B cell (primary cell): ENCODE data around the gene MAP3K14. TPM values are rescaled to one million over a fixed set of nuclear protein-coding genes. Genes with fewer than 3 reads are reported as not detected.

Source experiments
- ATAC-seq: fragments of 200-7000 bp; cut with Tn5 transposase; one replicate; pipeline ENCODE4 v1.10.0; 2021; ENCODE audit warnings: low read depth, mild to moderate bottlenecking, moderate number of reproducible peaks, moderate library complexity
- CTCF ChIA-PET: fragments of 350-600 bp; sonication (Branson Sonifier 250); formaldehyde crosslinking; loops from one replicate; lab custom pipeline; 2021; ENCODE audit warnings: antibody characterized with exemption, inconsistent platforms; lab: Charles Lee
- POLR2A ChIA-PET: fragments of 350-600 bp; sonication (Branson Sonifier 250); formaldehyde crosslinking; loops from one replicate; lab custom pipeline; 2021; ENCODE audit warnings: antibody characterized with exemption; lab: Charles Lee
- DNase-seq: peaks from one replicate; pipeline ENCODE4 v3.0.0; 2013
- H2AFZ ChIP-seq: 2 replicates; pipeline ENCODE4 v1.6.1; 2012; ENCODE audit warnings: mild to moderate bottlenecking, low read depth, low read length; ENCODE audit not compliant: insufficient read depth, poor library complexity, severe bottlenecking
- H3K27ac ChIP-seq, 2 donors: 1 replicate in 1 of 2; 2 replicates in 1 of 2; pipeline ENCODE4 v1.5.1; 2012 to 2013; ENCODE audit warnings: low read length in 2 of 2, mild to moderate bottlenecking in 2 of 2, moderate library complexity in 1 of 2
- H3K27me3 ChIP-seq, 4 experiments: fragments of 200-600 bp in 1 of 4; sonication (generic) in 1 of 4; replicated peaks in 1 of 4; 1 replicate in 2 of 4; 2 replicates in 2 of 4; pipeline versions ENCODE4 v1.6.1 to v1.7.0; 2013 to 2016; ENCODE audit warnings: low read length in 3 of 4, mild to moderate bottlenecking in 2 of 4, mixed read lengths in 1 of 4, moderate library complexity in 1 of 4; ENCODE audit not compliant: insufficient read depth in 4 of 4, control insufficient read depth in 3 of 4; ENCODE audit errors: control extremely low read depth in 1 of 4
- H3K36me3 ChIP-seq, 2 experiments: replicated peaks in 1 of 2; 1 replicate in 1 of 2; 2 replicates in 1 of 2; pipeline versions ENCODE4 v1.6.1 to v1.7.1; 2013; ENCODE audit warnings: low read length in 1 of 2; ENCODE audit not compliant: insufficient read depth in 2 of 2, control insufficient read depth in 1 of 2; ENCODE audit errors: control extremely low read depth in 1 of 2, extremely low read depth in 1 of 2
- H3K4me1 ChIP-seq, 2 donors: fragments of 200-600 bp in 1 of 2; sonication (generic) in 1 of 2; 1 replicate in 1 of 2; 2 replicates in 1 of 2; pipeline versions ENCODE4 v1.5.1 to v1.6.1; 2013 to 2017; ENCODE audit warnings: low read length in 2 of 2; ENCODE audit not compliant: control insufficient read depth in 2 of 2, insufficient read depth in 2 of 2
- H3K4me2 ChIP-seq: replicated peaks from 2 replicates; pipeline ENCODE3; 2012; ENCODE audit warnings: mild to moderate bottlenecking, low read depth, low read length; ENCODE audit not compliant: poor library complexity, severe bottlenecking
- H3K4me3 ChIP-seq, 5 experiments: fragments of 200-600 bp in 1 of 5; sonication (generic) in 1 of 5; 1 replicate in 3 of 5; 2 replicates in 2 of 5; pipeline versions ENCODE4 v1.5.1 to v1.7.0; 2011 to 2016; ENCODE audit warnings: low read length in 4 of 5, mild to moderate bottlenecking in 4 of 5, low read depth in 2 of 5, control low read depth in 1 of 5, moderate library complexity in 1 of 5; ENCODE audit not compliant: insufficient read depth in 1 of 5; ENCODE audit errors: control extremely low read depth in 1 of 5, extremely low read depth in 1 of 5
- H3K79me2 ChIP-seq: fragments of 200-600 bp; sonication (generic); one replicate; pipeline ENCODE4 v1.6.0; 2016; ENCODE audit warnings: low read length; ENCODE audit not compliant: control insufficient read depth, insufficient read depth
- H3K9ac ChIP-seq: fragments of 200-600 bp; sonication (generic); 2 replicates; pipeline ENCODE4 v1.6.1; 2017; ENCODE audit warnings: mild to moderate bottlenecking, low read length, moderate library complexity
- H3K9me3 ChIP-seq, 3 donors: one replicate each; pipeline versions ENCODE4 v1.6.1 to v1.7.1; 2013; ENCODE audit warnings: low read length in 2 of 3; ENCODE audit not compliant: control insufficient read depth in 2 of 3, insufficient read depth in 1 of 3; ENCODE audit errors: control extremely low read depth in 1 of 3
- H4K20me1 ChIP-seq: 2 replicates; pipeline ENCODE4 v1.6.0; 2012; ENCODE audit warnings: mild to moderate bottlenecking, low read length; ENCODE audit not compliant: insufficient read depth, control insufficient read depth, poor library complexity, severe bottlenecking
- H3K27ac Mint-ChIP-seq: one replicate; pipeline ENCODE4 v1.8.0; 2021; ENCODE audit warnings: mixed read lengths
- H3K27me3 Mint-ChIP-seq: one replicate; pipeline ENCODE4 v1.8.0; 2021; ENCODE audit warnings: mixed read lengths
- H3K4me1 Mint-ChIP-seq: one replicate; pipeline ENCODE4 v1.8.0; 2021; ENCODE audit warnings: mixed read lengths
- H3K4me3 Mint-ChIP-seq: one replicate; pipeline ENCODE4 v1.8.0; 2021; ENCODE audit warnings: mixed read lengths
- H3K9me3 Mint-ChIP-seq: one replicate; pipeline ENCODE4 v1.8.0; 2022; ENCODE audit warnings: mixed read lengths; ENCODE audit not compliant: insufficient read depth
- CTCF ChIP-seq: fragments of 200-600 bp; IDR thresholded peaks from one replicate; pipeline ENCODE4 v1.8.0; 2022; ENCODE audit warnings: antibody characterized with exemption, mild to moderate bottlenecking
- EZH2 ChIP-seq: IDR thresholded peaks from 2 replicates; pipeline ENCODE4 v1.6.1; 2012; ENCODE audit warnings: borderline replicate concordance, low read depth, mild to moderate bottlenecking, moderate library complexity, low read length; ENCODE audit not compliant: insufficient read depth, poor library complexity, severe bottlenecking
- WGBS: methylation state at CpG from one replicate; pipeline ENCODE4 v1.1.5; 2013; ENCODE audit warnings: missing lambda C conversion rate; ENCODE audit not compliant: insufficient coverage; 5-methylcytosine and 5-hydroxymethylcytosine counted together
- intact Hi-C: fragments of 100-400 bp; cut with micrococcal nuclease; formaldehyde crosslinking; loops from one replicate; pipeline ENCODE4 v1.10.0; 2022
- polyA plus RNA-seq: library from polyadenylated mRNA; depleted of rRNA; stranded (reverse); fragments of >200 nt; gene quantifications from 2 replicates; pipeline ENCODE4 v1.2.3, GENCODE V29; 2012
- total RNA-seq, 2 donors: library from RNA; stranded (reverse); fragments of 120-200 nt in 1 of 2; gene quantifications; 1 replicate in 1 of 2; 2 replicates in 1 of 2; pipeline versions ENCODE4 v1.2.3 to v1.2.4, GENCODE V29; 2013 to 2022

The MAP3K14 gene
- total and polyA plus RNA-seq, 2 donors (not counting 1 experiment from before 2014, with no cell fraction given) = 66.1 to 84.1 TPM

GRCh38 chr17:45333702-45334092, 16.9 kb upstream of the MAP3K14 start:
- Histone ChIP-seq H3K36me3 (no peaks in the 10 kb centered on the region), H3K4me1 (peaks cover 27 to 30% of the 10 kb centered on the region in 2 donors), H3K27ac (peak overlapping the region in 1 of 2 donors; percentile 45), H3K9me3 (no peaks in the 10 kb centered on the region), H3K4me2 (peak overlapping the region; percentile 53), H3K79me2 (no peaks in the 10 kb centered on the region), H3K9ac (no peak overlapping the region), H3K4me3 (no peak overlapping the region), H3K27me3 (no peaks in the 10 kb centered on the region), H4K20me1 (no peaks in the 10 kb centered on the region), H2AFZ (no peak overlapping the region)
- intact Hi-C loops = no loop called here
- CTCF ChIA-PET = interaction anchor here (1.0 to 3.3 kb wide), 8 partner anchors 16 to 57 kb away, joined by 3 to 21 read pairs (median 4); partner anchors contain the start of gene MAP3K14
- DNase-seq (no peak), ATAC-seq (no peak)
- TF ChIP-seq EZH2 (no peak), CTCF (no peak)
- 81% methylated on average over 2 of the region's 4 CpGs for WGBS
- Mint-ChIP-seq H3K9me3 (no peaks in the 10 kb centered on the region), H3K4me1 (peaks cover 39% of the 10 kb centered on the region), H3K4me3 (no peak overlapping the region), H3K27ac (peak overlapping the region; percentile 70), H3K27me3 (no peaks in the 10 kb centered on the region)
- POLR2A ChIA-PET = interaction anchor here (1.2 to 2.2 kb wide), 2 partner anchors 12 to 17 kb away, joined by 3 to 5 read pairs; partner anchors contain the start of gene MAP3K14

- Histone ChIP-seq H3K9me3 (no peaks in the 10 kb centered on the region), H3K9ac (no peak overlapping the region), H3K79me2 (no peaks in the 10 kb centered on the region), H3K4me1 (peaks cover 27 to 30% of the 10 kb centered on the region in 2 donors), H3K36me3 (no peaks in the 10 kb centered on the region), H3K27me3 (no peaks in the 10 kb centered on the region), H3K4me2 (peak overlapping the region; percentile 53), H2AFZ (no peak overlapping the region), H3K27ac (peak overlapping the region in 1 of 2 donors; percentile 45), H3K4me3 (no peak overlapping the region), H4K20me1 (no peaks in the 10 kb centered on the region)
- Mint-ChIP-seq H3K27me3 (no peaks in the 10 kb centered on the region), H3K4me3 (peak overlapping the region; percentile 52), H3K4me1 (peaks cover 39% of the 10 kb centered on the region), H3K27ac (peak overlapping the region; percentile 52), H3K9me3 (no peaks in the 10 kb centered on the region)
- ATAC-seq (peak; percentile 89), DNase-seq (peak; percentile 57)
- CTCF ChIA-PET = interaction anchor here (1.0 to 3.3 kb wide), 6 partner anchors 16 to 56 kb away, joined by 3 to 21 read pairs (median 6); partner anchors contain the start of gene MAP3K14
- POLR2A ChIA-PET = interaction anchor here (1.0 to 2.2 kb wide), 2 partner anchors 16 kb away, joined by 3 to 5 read pairs; partner anchors contain the start of gene MAP3K14
- WGBS = 0% methylated on average over 1 of the region's 4 CpGs
- TF ChIP-seq CTCF (no peak), EZH2 (no peak)
- intact Hi-C loops = no loop called here
Measured at GRCh38 chr17:45332989-45333701, 16.3 kb upstream of the MAP3K14 start.
